ENCODE results near the gene EFCAB11.

Gene EFCAB11

DNA sequence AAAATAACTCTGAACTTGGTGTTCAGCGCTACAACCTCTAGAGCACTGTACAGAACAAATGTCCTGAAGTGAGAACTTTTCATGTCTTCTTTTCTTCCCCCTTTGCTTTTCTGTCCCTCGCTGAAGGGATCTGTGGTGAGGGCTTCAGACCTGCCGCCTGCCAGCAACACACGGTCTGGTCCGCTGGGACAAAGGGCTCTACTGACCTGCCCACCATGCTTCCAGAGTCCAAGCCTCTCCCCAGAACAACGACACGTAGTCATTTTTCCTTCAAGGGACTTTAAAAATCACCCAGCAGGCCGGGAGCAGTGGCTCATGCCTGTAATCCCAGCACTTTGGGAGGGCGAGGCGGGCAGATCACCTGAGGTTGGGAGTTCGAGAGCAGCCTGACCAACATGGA, 140.4 kb downstream of the EFCAB11 start:
- H3K27ac ChIP-seq = no peak overlapping the region
- TF ChIP-seq ZFX (IDR thresholded peaks at IDR 0.05; ENCODE audit: borderline replicate concordance) = no peak
- TF ChIP-seq, protein P1, sequence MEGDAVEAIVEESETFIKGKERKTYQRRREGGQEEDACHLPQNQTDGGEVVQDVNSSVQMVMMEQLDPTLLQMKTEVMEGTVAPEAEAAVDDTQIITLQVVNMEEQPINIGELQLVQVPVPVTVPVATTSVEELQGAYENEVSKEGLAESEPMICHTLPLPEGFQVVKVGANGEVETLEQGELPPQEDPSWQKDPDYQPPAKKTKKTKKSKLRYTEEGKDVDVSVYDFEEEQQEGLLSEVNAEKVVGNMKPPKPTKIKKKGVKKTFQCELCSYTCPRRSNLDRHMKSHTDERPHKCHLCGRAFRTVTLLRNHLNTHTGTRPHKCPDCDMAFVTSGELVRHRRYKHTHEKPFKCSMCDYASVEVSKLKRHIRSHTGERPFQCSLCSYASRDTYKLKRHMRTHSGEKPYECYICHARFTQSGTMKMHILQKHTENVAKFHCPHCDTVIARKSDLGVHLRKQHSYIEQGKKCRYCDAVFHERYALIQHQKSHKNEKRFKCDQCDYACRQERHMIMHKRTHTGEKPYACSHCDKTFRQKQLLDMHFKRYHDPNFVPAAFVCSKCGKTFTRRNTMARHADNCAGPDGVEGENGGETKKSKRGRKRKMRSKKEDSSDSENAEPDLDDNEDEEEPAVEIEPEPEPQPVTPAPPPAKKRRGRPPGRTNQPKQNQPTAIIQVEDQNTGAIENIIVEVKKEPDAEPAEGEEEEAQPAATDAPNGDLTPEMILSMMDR (IDR thresholded peaks at IDR 0.05) = no peak

DNA sequence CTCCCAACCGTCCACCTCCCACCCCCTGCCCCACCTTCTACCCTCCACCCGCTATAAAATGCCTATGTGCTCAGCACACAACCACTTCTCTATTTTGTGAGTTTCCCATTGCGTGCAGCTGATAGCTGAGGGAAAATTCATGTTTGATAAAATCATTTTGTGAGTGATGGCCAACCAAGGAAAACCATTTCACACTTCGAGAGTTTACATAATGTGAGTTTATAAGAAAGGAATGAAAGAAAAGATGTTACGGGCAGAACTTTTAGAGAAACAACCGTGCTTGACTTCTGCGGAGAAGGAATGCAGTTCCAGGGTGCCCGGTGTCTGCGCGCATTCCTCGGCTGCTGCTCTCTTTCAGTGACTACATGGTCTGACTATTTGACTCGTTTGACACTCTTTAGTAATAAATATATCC, 140.9 kb downstream of the EFCAB11 start:
- TF ChIP-seq, protein P1 (IDR thresholded peaks at IDR 0.05) = no peak
- TF ChIP-seq ZFX (IDR thresholded peaks at IDR 0.05; ENCODE audit: borderline replicate concordance) = no peak
- no peak overlapping the region for H3K27ac ChIP-seq

DNA sequence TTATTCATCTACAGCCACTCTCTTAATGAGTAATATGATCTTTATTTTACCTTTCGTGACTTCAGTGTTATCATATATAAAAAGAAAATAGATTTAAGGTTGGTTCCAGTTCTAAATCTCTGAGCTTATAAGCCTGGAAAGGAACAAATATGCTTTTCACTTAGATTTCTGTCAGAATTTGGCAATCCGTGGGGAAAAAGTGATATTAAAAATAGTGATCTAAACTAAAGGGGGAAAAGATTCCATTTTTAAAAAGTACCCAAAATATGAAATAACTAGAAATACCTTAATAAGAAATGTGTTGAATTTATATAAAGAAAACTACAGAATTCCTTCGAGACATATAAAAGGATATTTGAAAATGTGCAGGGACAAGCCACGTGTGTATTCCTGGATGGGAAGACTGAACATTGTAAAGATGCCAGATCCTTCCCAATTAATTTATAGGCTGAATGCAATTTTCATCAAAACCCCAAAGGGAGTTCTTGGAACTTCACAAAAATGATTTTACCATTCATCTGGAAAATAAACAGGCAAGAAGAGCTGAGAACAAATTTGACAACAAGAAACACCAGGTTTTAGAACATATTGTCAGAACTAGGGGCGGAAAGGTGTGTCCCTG, 142.5 kb downstream of the EFCAB11 start:
- no peak overlapping the region for H3K27ac ChIP-seq
- TF ChIP-seq, protein P1 (IDR thresholded peaks at IDR 0.05) = no peak
- TF ChIP-seq ZFX (IDR thresholded peaks at IDR 0.05; ENCODE audit: borderline replicate concordance) = no peak

DNA sequence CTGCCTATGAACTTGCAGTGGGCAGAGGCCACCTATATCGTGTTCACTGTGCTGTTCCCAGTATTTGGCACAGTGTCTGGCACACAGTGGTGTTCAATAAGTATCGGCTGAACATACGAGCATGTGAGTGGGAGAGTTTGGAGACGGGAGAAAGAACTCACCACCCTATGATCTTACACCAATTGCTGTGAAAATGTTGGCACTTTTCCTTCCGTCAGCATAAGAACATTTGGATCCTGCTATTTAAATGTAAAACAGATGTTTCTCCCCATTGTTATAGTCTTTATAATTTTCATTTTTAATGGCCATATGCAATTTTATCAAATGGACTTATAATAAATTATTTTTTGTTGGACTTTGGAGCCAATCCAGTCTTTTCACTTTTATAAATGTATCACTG, 144.4 kb downstream of the EFCAB11 start:
- no peak for TF ChIP-seq ZFX (IDR thresholded peaks at IDR 0.05; ENCODE audit: borderline replicate concordance)
- TF ChIP-seq, protein P1 (IDR thresholded peaks at IDR 0.05) = no peak
- H3K27ac ChIP-seq = no peak overlapping the region

DNA sequence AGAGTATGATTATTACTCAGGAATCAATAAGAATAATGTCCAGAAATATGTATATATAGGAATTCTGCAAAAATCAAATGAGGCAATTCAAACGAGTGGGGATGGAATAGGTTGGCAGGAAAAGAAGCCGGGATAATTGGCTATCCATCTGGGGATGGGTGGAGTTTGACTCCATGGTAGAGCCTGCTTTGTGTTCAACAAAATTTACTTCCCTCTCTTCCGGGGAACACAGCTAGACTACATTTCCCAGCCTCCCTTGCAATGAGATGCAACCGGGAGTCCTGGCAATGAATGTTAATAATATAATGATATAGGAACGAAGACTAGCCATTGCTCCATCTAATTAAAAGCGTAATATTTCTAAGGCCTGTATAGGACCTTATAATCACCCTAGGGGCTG, 146.6 kb downstream of the EFCAB11 start:
- TF ChIP-seq, protein P1 (IDR thresholded peaks at IDR 0.05) = no peak
- TF ChIP-seq ZFX (IDR thresholded peaks at IDR 0.05; ENCODE audit: borderline replicate concordance) = no peak
- no peak overlapping the region for H3K27ac ChIP-seq

DNA sequence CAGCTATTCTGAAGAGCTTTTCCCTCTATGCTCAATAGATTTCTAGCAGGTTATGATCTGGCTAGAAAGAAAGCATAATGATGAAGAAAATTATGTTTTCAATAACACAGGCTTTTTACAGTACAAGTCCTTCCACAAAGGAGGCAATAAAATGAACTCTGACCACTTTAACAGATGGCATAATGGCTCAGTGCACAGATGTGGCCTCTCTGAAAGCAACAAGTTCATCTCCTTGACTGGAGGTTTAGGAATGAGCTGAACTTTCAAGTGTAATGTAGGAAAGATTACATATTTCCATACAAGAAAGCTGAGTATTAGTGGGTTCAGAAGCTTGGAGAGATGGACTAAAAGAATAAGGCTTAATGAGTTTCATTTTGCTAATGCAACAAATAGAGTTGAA, 147.4 kb downstream of the EFCAB11 start:
- no peak for TF ChIP-seq ZFX (IDR thresholded peaks at IDR 0.05; ENCODE audit: borderline replicate concordance)
- TF ChIP-seq, protein P1 (IDR thresholded peaks at IDR 0.05) = no peak
- no peak overlapping the region for H3K27ac ChIP-seq

DNA sequence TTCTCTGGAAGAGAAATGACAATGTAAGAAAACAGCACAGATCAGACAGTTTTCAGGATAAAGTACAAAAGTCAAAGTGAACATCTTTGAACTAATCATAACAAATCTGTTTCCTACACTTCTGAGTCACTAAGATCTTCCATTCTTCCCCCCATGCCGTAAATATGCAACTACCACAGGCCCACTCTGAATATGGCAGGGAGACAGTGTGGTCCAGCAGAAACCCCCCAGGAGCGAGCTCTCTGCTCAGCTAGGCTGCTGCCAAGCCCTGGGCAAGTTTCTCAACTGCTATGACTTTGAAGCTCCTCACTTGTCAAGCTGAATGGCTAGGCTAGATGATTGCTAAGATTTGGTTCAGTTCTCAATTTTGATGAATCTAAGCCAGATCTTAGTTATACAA, 148.1 kb downstream of the EFCAB11 start:
- no peak overlapping the region for H3K27ac ChIP-seq
- TF ChIP-seq, protein P1 (IDR thresholded peaks at IDR 0.05) = no peak
- no peak for TF ChIP-seq ZFX (IDR thresholded peaks at IDR 0.05; ENCODE audit: borderline replicate concordance)
